NCI-H2029 treated with DMSO at 0.1 percent for 48 hours (cell line): ENCODE results near the gene SLC8A2.

Source experiments
- DNase-seq: peaks from one replicate; lab custom pipeline; 2025; lab: John Stamatoyannopoulos, UW

Gene SLC8A2

DNA sequence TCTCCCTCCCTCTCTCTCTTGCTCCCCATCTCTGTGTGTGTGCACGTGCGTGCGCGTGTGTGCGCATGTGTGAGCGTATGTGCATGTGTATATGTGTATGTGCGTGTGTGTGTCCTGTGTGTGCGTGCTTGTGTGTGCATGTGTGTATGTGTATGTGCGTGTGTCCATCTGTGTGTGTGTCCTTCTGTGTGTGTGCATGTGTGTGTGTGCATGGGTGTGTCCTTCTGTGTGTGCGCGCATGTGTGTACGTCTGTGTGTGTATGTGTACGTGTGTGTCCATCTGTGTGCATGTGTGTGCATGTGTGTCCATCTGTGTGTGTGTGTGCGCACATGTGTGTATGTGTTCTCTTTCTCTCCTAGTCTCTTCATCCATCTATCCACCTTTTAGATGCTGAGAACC lies 12.2 kb downstream of the SLC8A2 start:
- DNase-seq = no peak

DNA sequence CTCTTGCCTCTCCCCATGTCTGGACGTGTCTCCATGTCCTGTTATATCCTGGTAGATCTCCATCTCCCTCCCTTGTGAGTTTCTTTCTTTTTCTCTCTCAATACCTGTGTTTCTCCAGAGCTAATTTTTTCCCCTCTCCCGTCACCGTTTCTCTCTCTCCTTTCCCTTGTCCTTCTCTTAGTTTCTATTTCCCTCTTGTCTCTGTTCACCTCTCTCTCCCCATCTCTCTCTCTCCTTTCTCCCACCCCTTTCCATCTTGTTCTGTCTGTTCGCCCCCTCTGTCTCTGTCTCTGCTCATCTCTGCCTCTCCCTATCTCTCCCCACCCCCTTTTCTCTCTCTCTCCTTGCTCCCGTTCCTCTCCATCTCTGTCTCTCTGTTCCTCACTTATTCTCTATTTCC lies 13.0 kb downstream of the SLC8A2 start:
- DNase-seq = no peak

DNA sequence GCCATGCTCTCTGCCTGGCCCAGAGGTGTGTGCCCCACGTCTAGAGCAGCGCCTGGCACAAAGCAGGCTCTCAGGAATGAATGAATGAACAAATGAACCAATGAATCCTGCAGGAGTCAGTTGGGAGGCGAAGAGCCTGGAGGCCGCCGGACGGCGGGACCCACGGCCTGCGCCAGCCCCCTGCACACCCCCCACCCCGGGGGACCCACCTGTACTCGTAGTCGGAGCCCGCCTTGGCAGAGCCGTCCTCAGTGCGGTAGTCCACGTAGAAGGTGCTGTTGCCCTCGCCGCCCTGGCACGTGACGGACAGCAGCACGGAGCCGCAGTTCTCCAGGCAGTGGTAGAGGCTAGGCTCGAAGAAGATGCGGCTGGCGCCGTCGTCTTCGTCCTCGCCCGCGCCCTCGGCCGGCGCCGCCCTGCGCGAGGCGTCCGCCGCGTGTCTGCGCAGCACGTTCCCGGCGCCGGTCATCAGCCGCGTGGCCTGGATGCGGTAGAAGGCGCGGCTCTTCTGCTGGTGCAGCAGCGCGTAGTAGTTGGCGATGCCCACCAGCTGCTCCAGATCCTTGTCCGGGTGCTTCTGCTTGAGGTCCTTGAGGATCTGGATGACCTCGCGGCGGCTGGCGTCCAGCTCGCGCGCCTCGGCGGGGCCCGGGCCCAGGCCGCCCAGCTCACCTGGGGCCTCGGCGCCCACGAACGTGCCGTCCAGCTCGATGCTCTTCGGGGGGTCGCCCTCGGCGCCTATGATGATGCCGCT lies 14.8 kb downstream of the SLC8A2 start:
- no peak for DNase-seq

DNA sequence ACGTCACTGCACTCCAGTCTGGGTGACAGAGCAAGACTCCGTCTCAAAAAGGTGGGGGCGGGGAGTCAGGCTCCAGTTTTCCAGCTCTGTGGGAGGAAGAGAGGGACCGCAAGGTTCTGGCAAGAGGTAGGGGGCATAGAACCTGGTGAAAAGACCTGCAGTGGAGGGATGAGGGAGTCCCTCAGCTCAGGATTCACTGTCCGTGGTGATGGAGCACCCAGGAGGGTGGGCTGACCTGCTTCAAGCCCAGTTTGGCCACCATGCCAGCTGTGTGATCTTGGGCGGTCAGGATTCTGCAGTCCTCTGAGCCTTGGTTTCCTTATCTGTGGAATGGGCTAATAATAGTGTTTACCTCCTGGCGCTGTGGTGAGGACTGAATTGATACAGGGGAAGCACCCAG lies 21.2 kb downstream of the SLC8A2 start:
- DNase-seq = no peak

DNA sequence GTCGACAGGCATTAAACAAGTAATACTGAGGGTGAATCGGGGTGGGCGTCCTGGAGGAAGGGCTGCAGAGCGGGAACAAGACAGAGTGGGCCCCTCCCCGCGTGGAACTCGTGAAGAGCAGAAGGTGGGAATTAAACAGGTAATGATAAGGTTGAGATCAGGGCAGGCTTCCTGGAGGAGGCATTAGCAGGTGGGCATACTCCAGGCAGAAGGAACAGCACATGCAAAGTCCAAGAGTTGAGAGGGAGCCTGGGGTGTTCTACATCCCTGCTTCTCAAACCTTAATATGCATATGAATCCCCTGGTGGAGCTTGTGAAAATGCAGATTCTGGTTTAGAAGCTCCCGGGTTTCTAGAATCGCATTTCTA lies 23.3 kb downstream of the SLC8A2 start:
- DNase-seq = no peak

DNA sequence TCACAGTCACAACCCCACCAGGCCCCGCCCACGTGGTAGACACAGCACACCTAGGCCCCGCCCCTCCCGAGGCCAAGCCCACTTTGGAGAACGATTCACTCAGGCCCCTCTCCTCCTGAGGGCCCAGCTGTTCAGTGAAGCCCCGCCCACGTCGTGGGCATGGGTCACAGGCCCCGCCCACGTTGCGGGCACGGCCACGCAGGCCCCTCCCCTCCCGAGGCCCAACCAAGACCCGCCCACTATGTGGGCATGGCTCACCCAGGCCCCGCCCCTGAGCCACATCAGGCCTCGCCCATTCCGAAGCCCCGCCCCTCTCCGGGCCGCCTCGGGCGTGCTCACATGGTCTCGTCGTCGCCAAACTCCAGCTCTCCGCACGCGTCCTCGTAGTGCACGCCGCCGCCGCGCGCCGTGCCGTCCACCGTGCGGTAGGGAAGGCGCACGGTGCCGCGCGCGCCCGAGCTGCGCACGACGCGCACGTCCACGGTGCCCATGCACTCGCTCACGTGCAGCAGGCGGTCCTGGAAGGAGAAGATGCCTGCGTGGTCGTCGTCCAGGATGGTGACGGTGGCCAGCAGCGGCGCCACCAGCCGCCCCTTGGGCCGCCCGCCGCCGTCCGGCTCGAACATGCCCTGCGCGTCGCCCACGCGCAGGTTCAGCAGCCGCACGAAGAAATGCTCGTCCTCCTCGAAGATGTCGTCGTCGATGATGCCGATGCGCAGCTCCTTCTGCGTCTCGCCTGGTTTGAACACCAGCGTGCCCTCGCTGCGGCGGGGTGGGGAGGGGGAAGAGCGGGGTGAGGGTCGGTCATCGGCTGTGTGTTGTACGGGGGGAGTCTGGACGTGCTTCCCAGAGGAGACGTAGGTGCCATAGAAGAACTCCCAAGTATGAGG lies 24.0 kb downstream of the SLC8A2 start:
- no peak for DNase-seq

DNA sequence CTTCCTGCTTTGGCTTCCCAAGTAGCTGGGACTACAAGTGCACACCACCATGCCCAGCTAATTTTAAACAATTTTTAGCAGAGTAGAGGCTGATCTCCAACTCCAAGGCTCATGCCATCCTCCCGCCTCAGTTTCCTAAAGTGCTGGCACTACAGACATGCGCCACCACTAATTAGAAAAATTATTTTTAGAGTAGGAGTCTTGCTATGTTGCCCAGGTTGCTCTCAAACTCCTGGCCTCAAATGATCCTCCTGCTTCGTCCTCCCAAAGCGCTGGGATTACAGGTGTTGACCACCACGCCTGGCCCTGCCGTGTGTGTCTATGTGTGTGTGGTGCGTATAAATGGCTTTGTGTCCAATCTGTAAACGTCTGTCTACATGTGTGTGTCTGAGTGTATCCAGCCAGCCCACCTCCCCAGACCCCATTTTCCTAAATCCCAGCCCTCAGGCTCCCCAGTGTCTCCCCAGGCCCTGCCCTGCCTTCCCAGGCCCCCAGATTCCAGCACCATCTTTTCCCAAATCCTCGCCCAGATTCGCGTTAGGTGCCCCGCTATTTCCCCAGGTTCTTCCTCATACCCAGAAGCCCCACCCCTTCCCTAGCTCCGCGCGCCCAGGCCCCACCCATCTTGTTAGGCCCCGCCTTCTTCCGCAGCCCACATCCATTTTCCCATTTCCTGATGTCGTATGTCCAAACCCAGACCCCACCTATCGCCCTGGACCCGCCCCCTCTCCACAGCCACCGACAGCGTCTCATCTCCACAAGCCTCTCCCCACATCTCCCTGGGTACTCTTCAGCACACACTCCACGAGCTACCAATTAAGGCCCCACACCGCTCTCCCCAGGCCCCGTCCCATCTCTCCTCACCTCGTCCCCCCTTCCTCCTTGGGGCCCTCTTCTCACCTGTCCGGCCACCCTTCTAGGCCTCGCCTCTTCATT lies 24.9 kb downstream of the SLC8A2 start:
- DNase-seq = peak; percentile 25

DNA sequence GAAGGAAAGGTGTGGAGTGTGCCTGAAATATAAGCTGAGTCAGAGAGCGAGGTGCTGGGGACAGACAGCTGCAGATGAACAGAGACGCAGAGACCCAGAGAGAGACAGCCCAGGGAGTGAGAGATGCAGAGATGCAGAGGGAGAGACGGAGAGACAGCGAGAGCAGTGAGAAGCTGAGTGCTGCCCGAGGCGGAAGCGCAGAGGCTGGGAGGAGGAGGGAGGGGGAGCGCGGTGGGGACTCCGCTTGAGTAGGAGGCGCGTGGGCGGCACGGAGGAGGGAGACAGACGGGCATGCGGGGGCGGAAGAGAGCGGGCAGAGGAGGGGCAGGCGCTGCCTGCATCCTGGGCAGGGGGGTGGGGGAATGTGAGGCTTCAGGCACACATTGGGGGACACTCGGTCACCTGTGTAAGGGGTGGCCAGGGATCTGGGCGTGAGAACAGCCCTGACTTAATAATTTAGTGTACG lies 25.7 kb downstream of the SLC8A2 start:
- DNase-seq = peak; percentile 16

DNA sequence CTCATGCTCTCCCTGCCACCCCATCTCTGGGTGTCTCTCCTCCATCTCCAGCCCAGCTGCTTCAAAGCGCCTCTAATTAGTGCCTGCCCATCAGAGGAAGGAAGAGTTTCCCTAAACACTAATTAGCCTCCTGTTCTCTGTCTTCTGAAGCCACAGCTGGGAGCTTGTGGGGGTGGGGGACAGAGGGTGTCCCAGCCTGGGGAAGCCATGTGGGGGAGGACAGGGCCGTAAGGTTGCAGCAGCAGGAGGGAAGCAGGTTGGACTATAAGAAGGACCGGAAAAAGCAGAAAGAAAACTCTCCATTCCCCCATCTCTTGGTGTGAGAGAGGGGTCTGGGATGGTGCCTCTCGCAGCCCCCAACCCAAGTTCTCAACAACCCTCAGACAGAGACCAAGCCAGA lies 26.2 kb downstream of the SLC8A2 start:
- no peak for DNase-seq

DNA sequence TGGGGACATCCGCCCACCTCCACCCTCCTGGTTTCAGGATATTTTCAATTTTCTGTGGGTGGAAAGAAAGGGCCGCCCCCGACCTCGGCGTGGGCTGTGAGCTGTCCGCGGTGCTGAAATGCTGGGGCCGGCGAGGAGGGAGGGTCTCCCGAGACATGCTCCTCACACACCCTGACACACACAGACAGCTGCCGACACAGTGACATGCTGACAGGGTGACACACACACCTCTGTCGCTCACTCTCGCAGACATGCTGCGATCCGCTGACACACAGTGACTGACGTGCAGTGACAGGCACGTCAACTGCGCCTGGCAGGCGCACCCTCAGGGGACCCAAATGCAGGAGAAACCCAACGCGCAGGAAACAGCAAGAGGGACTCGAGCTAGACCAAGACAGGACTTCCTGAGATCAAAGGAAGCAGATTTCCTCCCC lies 27.3 kb downstream of the SLC8A2 start:
- DNase-seq = no peak

DNA sequence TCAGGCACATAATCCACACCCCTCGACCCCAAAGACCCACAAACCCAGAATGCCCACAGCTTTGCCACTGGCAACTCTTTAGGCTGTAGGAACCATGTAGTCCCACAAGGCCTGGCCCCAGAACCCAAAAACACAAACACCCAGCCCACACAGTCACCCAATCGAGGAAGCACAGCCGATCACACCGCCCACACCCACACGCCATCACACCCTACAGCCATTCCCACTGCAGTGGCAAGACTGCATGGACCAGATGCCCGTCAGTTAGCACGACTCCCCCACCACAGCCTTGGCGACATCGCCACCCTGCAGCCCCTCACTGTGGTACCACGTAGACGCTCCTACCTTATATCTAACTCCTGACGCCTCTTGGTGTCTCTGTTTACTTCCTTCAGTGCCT lies 28.4 kb downstream of the SLC8A2 start:
- no peak for DNase-seq

DNA sequence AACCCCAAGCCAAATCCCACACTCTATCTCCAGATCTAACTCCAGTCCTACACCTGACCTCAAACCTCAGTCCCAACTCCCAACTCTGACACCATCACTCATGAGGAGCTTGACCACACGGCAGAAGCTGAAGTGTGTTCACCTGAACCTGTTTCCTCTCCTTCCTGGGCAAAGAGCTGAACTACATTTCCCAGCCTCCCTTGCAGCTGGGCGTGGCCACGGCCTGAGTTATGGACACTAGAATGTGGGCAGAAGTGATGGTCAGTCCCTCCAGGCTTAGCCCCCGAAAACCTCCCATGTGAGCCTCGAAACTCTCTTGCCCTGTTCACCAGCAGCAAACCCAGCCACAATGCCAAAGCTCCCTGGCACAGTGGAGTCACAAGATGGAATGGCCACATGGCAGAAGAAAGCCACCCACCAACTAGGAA lies 32.9 kb downstream of the SLC8A2 start:
- no peak for DNase-seq

DNA sequence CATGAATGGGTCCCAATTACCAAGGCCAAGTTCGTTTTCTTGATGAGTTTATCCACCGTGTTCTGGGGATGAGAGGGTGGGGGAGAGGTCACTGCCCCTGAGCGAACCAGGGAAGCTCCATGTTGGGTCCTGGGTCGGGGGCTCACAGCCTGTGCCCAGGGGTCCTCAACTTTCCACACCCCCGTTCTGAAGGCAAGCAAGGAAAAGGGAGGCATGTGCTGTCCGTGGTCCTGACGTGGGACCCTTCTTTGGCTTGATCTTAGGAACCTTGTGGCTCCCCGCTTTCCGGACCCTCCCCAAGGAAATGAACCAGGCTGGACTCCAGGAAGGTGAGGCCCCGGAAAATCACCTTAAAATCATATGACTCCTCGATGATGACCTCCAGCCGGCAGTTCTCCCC lies 34.2 kb downstream of the SLC8A2 start:
- no peak for DNase-seq

DNA sequence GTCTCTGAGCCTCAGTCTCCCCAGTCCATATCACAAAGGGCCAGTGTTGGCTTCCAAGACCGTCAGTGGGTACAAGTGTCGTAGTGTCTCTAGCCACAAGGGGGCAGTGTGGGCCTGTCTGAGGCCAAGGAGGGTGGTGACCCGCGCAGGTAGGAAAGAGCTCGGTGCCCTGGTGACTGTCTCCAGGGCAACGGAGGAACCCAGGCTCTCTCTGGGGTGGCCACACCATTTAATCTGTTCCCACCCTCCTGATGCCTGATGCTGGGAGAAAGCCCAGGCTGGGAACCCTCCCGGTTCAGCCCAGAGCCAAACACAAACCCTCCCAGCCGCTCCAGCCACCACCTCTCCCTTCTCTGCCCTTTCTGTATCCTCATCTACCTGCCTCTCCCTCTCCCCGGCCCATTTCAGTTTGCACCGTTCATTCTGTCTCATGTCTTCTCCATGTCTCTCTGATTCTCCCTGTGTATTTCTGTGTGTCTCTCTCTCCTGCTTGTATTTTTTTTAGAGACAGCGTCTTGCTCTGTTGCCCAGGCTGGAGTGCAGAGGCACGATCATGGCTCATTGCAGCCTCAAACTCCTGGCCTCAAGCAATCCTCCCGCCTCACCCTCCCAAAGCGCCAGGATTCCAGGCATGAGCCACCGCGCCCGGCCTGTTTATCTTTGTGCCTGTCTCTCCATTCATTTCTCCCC lies 34.8 kb downstream of the SLC8A2 start:
- peak; percentile 77 for DNase-seq

DNA sequence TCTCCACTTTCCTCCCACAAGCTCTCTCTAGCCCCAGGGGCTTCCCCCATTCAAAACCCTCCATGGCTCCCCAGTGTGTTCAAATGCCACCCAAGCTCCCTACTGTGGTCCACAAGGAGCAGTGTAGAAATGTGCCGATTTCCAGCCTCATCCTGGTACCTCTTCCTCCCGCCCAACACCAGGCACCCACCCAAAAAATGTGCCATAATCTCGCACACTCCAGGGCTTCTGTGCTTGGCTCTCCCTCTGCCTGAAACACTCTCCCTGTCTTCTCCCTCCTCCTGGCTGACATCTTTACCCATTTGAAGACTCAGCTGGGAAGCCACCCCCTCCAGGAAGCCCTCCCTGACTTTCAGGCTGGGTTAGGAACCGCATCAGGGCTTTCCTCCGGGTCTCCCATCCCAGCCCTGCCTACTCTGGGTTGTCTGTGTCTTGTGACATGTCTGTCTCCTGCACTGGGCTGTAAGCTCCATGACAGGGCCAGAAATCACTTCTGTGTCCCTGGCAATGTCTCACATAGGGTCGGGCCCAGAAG lies 35.7 kb downstream of the SLC8A2 start:
- DNase-seq = no peak

DNA sequence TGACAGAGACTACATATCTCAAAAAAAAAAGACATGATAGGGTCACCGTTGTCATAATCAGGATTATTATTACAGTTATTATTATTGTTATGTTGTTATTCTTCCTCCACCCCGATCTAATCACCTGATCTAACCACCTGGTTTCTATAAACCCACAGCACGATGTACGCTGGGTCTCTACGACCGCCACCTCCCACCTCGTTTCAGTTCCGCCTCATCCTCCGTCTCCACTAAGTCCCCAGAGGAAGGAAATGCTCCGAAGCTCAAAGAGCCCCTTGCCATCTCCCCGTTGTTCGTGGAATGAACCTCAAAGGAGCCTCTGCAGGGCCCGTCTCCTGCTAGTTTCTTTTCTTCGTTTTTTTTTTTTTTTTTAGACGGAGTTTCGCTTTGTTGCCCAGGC lies 36.5 kb downstream of the SLC8A2 start:
- DNase-seq = no peak

DNA sequence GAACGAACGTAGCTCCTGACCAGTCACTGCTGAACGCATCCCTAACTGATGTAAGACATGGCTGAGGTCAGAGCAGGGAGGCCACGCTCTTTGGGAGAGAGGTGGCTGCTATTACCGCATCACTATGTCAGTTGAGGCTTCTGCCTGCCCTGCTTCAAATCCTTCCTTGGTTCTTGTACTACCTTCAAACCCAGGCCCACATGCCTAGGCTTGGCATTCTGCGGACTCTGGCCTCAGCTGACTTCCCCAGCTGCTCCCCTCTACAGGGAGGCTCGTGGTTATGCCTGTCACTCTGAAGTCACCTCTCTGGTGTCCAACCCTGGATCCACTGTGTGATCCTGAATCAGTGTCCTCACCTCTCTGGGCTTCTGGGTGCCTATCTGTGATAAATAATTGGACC lies 37.6 kb downstream of the SLC8A2 start:
- DNase-seq = no peak

DNA sequence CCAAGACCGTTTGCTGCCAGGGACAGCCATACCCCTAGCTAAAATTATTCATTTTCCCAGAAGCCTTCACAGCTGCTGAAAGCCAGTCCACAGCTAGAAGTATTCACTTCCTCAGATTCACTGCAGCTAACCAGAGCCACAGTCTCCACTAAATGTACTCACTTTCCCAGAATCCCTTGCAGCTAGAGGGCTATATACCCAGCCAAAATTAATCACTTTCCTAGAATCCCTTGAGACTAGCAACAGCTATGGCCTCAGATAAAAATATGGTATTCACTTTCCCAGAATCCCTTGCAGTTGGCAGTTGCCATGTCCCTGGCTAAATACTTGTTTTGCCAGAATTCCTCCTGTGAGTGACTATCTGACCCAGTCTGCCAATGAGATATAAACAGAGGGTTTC lies 38.6 kb downstream of the SLC8A2 start:
- no peak for DNase-seq

DNA sequence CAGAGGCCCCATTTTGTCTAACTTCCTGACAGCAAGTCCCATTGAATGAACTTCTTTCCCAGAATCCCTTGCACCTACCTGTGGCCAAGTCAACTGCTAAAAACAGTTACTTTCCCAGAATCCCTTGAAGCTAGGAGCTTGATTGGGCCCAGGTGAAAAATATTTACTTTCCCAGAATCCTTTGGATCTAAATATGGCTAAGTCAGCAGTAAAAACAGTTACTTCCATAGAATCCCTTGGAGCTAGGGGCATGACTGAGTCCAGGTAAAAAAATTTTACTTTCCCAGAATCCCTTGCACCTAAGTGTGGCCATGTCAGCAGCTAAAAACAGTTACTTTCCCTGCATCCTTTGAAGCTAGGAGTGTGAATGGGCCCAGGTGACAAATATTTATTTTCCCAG lies 39.2 kb downstream of the SLC8A2 start:
- DNase-seq = no peak

DNA sequence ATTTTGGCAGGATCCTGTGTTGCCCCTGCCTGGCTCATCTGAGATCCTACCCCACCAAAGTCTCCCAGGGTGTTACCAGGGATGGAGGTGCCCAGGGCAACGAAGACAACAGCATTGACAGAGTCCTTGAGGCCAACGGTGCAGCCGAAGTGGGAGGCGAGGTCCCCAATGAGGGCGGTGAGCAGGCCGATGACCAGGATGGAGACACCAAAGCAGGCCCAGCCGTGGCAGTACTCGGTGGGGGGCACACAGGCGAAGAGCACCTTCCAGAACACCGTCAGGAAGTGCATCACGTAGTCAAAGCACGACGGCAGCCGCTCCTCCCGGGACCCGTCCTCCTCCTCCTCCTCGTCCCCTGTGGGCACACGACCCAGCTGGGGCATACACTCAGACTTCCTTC lies 39.6 kb downstream of the SLC8A2 start:
- DNase-seq = no peak
